SK-N-MC (cell line): ENCODE measurements around the gene ADAMTS17.

Source experiments
- DNase-seq: peaks from one replicate; pipeline ENCODE4 v3.0.0-alpha.2; 2011; ENCODE audit warnings: low read depth, low spot score
- H3K27ac ChIP-seq: fragments of 200-600 bp; sonication (generic); 2 replicates; pipeline ENCODE4 v1.5.1; 2016; ENCODE audit warnings: mixed run types
- H3K36me3 ChIP-seq: fragments of 200-600 bp; sonication (generic); 2 replicates; pipeline ENCODE4 v1.6.1; 2017; ENCODE audit warnings: antibody characterized with exemption, low read length, mixed read lengths; ENCODE audit not compliant: insufficient read depth
- H3K4me3 ChIP-seq: fragments of 200-600 bp; sonication (generic); 2 replicates; pipeline ENCODE4 v1.5.1; 2016
- H3K9ac ChIP-seq: fragments of 200-600 bp; sonication (generic); 2 replicates; pipeline ENCODE4 v1.8.0; 2017; ENCODE audit warnings: mixed run types, mixed read lengths; ENCODE audit not compliant: insufficient read length
- H3K9me3 ChIP-seq: fragments of 200-600 bp; sonication (generic); 2 replicates; pipeline ENCODE4 v1.6.1; 2017; ENCODE audit warnings: low read depth, mild to moderate bottlenecking, antibody characterized with exemption, low read length, moderate library complexity, mixed read lengths
- EZH2 ChIP-seq: fragments of 200-600 bp; sonication (generic); IDR thresholded peaks from one replicate; pipeline ENCODE4 v1.6.1; 2017; ENCODE audit warnings: antibody characterized with exemption
- FOXP2 ChIP-seq: optimal IDR thresholded peaks from 2 replicates; pipeline ENCODE3; 2011; ENCODE audit warnings: mild to moderate bottlenecking, moderate library complexity; ENCODE audit not compliant: insufficient read depth; ENCODE audit errors: extremely low read length, control extremely low read depth
- POLR2AphosphoS5 ChIP-seq: IDR thresholded peaks from 2 replicates; pipeline ENCODE4 v1.6.1; 2012; ENCODE audit warnings: mild to moderate bottlenecking, low read depth, low read length, borderline replicate concordance

The ADAMTS17 gene

DNA sequence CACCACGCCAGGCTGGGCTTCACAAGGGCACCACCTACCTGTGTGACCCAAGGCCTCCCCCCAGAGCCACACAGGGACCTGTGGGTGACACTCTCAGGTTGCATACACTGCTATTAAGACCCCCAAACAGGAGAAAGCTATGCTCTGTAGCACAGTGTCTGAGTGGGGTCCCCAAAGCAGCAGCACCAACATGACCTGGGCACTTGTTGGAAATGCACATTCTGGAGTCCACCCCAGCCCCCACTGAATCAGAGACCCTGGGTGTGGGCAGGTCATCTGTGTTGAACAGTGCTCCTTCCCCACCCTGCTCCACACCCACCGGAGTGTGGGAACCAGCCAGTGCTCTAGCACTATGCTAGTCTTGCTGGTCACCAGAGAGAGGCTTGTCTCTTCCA is 76.1 kb downstream of the ADAMTS17 start:
- H3K9ac ChIP-seq: no peak overlapping the region
- no peak overlapping the region for H3K4me3 ChIP-seq
- DNase-seq: no peak
- H3K9me3 ChIP-seq: no peaks in the 10 kb centered on the region
- no peaks in the 10 kb centered on the region for H3K36me3 ChIP-seq
- no peak overlapping the region for H3K27ac ChIP-seq
- TF ChIP-seq POLR2AphosphoS5 (no peak), FOXP2 (no peak)

DNA sequence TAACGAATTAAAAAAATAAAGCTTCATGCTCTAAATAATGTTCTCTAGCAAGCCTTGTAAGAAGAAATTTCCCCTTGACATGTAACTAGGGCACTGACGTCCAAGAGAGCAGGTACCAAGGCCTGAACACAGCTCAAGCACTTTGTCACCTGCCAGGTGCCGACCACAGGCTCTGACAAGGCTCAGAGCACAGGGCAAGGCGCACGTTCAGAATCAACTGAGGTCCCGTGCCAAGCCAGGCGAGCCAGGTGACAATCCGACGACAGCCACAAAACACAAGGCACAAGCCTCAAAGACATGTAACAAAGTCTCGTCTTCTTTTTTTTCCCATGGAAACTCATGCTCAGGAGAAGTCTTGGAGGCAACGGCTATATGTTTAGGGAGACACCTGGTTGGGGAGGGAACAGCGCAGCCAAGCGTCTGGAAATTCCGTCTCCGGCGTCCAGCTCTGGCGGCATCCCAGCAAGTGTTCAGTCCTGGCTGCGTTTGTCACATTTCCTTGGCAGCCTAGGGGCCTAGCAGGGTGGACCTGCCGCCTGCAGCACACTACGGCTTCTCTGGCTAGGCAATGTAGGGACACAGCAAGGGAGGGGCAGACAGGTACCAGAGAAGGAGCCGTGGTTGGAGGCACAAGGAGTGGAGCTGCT is 76.7 kb downstream of the ADAMTS17 start:
- Histone ChIP-seq H3K4me3 (no peak overlapping the region), H3K9me3 (no peaks in the 10 kb centered on the region), H3K27ac (no peak overlapping the region), H3K9ac (no peak overlapping the region), H3K36me3 (no peaks in the 10 kb centered on the region)
- TF ChIP-seq FOXP2 (no peak), EZH2 (no peak), POLR2AphosphoS5 (no peak)
- no peak for DNase-seq

DNA sequence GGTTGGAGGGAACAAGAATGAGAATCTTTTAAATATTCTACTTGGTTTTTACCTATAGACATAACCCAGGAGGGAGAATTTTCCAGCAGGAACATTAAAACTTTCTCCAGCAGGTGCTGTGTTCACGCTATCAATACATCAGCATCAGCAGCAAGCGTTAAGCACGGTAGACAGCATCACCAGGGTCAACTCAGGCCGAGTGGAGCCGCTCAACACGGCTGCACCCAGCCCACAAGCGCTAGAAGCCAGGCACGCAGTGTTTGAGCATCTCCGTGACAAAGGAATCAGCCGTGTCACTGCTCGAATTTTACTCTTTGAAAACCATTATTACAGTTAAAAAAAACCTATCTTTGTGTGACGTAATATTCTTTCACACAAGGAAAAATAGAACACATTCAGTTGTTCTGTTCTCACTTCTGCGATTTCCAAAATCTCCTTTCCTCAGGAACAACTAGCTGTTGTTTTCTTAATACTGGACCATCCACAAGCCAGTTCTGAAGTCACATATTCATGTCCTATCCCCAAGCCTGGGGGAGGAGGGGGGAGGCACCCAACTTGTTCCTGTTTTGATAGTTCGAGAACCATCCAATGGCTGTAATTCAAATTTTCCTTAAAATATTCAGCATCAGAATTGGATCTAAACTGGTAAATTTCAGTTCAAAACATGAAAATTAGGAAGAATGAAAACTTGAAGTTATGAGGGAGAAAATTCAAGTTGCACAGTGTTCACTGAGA is 77.9 kb downstream of the ADAMTS17 start:
- DNase-seq: no peak
- no peak overlapping the region for H3K4me3 ChIP-seq
- TF ChIP-seq EZH2 (no peak), FOXP2 (no peak), POLR2AphosphoS5 (no peak)
- no peaks in the 10 kb centered on the region for H3K36me3 ChIP-seq
- no peak overlapping the region for H3K27ac ChIP-seq
- no peaks in the 10 kb centered on the region for H3K9me3 ChIP-seq
- H3K9ac ChIP-seq: no peak overlapping the region

DNA sequence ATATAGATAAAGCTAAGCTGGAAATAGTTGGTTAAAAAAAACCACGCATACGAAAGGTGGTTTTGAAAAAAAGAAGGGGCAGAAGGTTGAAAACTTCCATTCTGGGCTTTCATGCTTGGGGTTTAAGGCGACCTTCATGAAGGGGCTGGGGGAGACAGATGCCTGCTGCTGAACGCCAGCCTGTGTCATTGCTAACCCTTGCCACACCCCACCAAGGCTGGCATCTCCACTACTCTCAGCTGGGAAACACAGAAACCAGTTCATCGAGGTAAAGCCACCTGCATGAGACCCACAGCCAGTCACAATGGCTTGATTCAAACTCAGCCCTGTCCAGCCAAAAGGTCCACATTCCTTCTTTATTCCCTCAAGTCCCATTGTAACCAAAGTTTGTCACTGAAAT is 78.7 kb downstream of the ADAMTS17 start:
- Histone ChIP-seq H3K36me3 (no peaks in the 10 kb centered on the region), H3K9ac (no peak overlapping the region), H3K4me3 (no peak overlapping the region), H3K27ac (no peak overlapping the region), H3K9me3 (no peaks in the 10 kb centered on the region)
- no peak for DNase-seq
- TF ChIP-seq POLR2AphosphoS5 (no peak), EZH2 (no peak), FOXP2 (no peak)

DNA sequence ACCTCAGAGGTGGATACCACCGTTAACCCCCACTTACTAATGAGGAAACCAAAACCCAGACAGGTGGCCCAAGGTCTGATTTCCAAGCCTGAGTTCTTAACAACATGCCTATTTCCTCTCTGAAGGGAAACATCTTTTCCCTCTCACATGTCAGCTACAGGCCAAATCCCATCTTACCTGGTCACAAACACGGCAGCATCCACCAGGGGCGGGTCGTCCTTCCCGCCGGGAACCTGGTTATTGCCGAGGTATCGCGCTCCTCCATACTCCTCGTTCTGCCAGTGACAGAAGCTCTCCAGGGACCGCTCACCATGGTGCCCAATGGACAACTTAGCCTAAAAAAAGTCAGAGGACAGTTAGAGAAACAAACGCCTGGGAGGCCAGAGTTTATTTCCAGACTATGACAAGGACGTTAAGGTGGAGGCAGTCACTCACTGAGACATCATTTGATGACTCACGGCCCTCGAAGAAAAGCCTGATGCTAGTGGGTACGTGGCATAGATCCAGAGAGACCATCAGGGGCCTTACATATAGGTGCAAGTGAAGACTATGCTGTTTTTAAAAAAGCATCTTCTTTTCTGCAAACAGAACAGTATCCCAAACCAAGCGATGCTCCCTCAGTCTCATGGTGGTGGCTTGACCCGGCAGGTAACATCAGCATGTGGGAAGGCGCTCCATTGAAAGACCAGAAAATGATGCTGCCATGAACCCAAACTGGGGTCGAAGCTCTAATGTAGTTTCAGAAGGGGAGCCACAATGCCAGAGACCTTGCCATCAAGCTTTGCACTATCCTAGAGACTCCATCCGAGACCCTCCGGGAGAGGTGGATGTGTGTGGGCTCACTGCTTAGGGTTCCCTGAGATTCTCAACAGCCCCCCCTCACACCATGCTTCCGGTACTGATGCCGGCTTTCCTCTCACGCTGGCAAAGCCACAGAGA is 80.2 kb downstream of the ADAMTS17 start:
- no peak for TF ChIP-seq EZH2
- no peak for TF ChIP-seq FOXP2
- no peak for TF ChIP-seq POLR2AphosphoS5
- Histone ChIP-seq H3K27ac (no peak overlapping the region), H3K36me3 (no peaks in the 10 kb centered on the region), H3K9ac (no peak overlapping the region), H3K9me3 (no peaks in the 10 kb centered on the region), H3K4me3 (no peak overlapping the region)
- no peak for DNase-seq

DNA sequence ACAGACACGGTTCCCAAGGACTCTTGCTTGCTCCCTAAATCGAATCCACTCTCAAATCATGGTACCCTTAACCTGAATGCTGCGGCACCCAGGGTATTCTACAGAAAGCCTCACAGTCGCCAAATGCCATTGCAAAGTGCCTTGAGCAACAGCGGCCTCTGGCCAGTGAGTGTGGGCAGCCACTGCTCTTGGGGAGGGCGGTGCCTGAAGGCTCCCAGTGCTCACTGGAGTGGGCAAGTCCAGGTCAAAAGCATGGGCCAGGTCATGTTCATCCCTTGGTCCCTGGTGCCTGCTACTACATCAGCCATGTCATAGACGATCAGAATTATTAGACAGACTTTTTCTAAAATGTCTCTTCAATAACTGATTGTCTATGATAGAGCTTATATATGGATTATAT is 82.5 kb downstream of the ADAMTS17 start:
- Histone ChIP-seq H3K9ac (no peak overlapping the region), H3K36me3 (no peaks in the 10 kb centered on the region), H3K4me3 (no peak overlapping the region), H3K9me3 (no peaks in the 10 kb centered on the region), H3K27ac (no peak overlapping the region)
- TF ChIP-seq POLR2AphosphoS5: no peak
- no peak for TF ChIP-seq EZH2
- no peak for TF ChIP-seq FOXP2
- no peak for DNase-seq

DNA sequence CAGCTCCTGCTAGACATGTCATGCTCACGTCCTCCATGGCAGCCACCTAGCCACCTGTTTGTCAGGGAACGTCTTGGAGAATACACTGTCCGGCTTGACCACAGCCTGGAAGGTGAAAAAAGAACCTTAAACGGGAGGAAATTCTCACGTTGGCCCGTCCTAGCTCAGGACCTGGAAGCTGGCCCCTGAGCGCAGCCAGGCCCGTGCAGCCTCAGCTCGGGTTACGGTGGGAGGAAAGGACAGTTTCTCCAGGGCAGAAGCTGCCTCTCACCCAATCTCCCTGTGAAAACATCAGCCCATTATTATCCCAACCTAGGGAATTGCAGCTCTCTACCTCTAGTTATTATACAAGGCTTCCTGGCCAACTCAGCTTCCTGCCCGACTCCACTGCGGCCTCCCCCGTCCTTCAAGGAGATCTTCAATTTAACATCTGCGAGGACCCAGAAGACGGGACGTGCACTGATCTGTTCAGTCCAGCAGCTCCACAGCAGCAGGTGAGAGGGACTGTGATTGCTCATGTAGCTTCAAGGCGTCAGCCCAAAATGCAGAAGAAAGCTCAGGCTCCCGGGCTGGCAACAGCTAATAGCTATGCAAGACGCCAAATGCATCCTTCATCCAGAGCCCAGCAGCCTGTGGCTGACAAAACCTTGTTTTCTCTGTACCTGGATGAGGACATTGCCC is 84.7 kb downstream of the ADAMTS17 start:
- DNase-seq: no peak
- H3K4me3 ChIP-seq: no peak overlapping the region
- no peaks in the 10 kb centered on the region for H3K36me3 ChIP-seq
- H3K27ac ChIP-seq: no peak overlapping the region
- H3K9me3 ChIP-seq: no peaks in the 10 kb centered on the region
- TF ChIP-seq EZH2: no peak
- TF ChIP-seq POLR2AphosphoS5: no peak
- TF ChIP-seq FOXP2: no peak
- H3K9ac ChIP-seq: no peak overlapping the region

DNA sequence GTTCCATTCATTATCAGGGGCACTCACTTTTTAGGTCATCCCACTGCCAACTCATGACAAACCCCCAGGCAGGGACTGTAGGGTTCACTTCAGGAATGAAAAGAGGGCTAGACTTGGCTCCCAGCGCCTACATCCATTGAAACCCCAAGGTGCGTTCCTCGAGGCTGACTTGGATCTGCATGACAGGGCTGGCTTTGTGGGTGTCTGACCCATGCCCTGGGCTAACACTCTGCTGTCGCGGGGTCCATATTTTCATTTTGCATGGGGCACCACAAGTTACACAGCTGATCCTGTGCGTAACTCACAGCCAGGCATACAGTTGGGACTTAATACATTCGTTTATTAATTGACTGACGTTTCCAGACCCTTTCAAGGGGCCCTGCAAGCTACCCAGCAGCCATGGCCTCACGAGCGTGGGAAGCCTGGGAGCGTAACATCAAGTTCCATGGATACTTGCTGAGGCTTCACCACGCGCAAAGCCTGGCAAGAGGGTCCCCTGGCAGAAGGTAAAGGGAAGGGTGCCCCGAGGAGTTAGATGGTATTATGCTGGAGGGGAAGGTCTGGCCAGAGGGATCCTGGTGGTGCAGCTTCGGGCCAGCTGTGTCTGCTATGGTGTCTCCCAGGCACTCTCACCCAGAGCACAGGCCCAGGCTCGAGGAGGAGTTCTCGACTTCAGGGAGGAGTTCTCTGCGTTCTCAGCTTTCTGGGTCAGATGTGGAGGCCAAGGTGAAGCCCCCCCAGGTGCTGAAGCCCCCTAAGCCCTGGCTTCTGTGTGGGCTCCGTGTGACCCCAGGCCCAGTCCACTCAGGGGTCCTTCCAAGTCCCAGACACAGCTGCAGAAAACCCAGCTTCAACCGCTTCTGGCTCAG is 85.4 kb downstream of the ADAMTS17 start:
- TF ChIP-seq POLR2AphosphoS5 (no peak), FOXP2 (no peak), EZH2 (no peak)
- DNase-seq: no peak
- Histone ChIP-seq H3K9ac (no peak overlapping the region), H3K9me3 (no peaks in the 10 kb centered on the region), H3K27ac (no peak overlapping the region), H3K36me3 (no peaks in the 10 kb centered on the region), H3K4me3 (no peak overlapping the region)
